ENCODE measurements around the gene PNPLA3.

DNA sequence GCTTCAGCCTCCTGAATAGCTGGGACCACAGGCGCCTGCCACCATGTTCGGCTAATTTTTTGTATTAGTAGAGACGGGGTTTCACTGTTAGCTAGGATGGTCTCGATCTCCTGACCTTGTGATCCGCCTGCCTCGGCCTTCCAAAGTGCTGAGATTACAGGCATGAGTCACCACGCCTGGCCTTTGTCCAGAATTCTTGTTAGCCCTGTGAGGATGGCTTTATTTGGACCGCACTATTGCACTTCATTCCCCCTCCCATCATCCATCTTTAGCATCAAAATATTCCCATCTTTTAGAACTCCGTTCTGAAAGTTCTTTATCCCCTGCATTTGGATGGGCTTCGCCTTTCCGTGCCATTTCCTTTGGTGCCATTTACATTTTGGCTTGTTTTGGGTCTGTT is 34.3 kb downstream of the PNPLA3 start:
- TF ChIP-seq POLR2A (IDR thresholded peaks at IDR 0.05) = no peak
- TF ChIP-seq, protein P1, sequence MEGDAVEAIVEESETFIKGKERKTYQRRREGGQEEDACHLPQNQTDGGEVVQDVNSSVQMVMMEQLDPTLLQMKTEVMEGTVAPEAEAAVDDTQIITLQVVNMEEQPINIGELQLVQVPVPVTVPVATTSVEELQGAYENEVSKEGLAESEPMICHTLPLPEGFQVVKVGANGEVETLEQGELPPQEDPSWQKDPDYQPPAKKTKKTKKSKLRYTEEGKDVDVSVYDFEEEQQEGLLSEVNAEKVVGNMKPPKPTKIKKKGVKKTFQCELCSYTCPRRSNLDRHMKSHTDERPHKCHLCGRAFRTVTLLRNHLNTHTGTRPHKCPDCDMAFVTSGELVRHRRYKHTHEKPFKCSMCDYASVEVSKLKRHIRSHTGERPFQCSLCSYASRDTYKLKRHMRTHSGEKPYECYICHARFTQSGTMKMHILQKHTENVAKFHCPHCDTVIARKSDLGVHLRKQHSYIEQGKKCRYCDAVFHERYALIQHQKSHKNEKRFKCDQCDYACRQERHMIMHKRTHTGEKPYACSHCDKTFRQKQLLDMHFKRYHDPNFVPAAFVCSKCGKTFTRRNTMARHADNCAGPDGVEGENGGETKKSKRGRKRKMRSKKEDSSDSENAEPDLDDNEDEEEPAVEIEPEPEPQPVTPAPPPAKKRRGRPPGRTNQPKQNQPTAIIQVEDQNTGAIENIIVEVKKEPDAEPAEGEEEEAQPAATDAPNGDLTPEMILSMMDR (IDR thresholded peaks at IDR 0.05) = no peak
